Measurements from ENCODE around the gene SIAH3.

SIAH3 gene

DNA sequence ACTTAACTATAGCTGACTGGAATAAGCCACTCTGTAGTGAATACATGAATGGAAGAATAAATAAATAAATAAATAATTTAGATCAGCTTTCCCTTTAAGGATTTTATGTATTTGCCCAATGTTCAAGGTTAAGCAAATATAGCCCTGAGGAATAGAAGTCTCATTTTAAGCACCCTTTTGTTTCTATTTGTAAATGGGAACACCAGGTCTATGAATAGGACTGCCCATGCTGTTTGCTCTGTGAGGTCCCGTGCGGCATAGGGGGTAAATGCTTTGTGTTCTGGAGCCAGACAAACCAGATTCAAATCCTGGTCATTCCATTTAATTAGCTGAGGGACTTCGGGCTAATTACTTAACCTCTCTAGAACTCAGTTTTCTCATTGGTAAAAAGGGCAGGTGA lies 120.1 kb downstream of the SIAH3 start (continued):
- TF ChIP-seq, protein P1, sequence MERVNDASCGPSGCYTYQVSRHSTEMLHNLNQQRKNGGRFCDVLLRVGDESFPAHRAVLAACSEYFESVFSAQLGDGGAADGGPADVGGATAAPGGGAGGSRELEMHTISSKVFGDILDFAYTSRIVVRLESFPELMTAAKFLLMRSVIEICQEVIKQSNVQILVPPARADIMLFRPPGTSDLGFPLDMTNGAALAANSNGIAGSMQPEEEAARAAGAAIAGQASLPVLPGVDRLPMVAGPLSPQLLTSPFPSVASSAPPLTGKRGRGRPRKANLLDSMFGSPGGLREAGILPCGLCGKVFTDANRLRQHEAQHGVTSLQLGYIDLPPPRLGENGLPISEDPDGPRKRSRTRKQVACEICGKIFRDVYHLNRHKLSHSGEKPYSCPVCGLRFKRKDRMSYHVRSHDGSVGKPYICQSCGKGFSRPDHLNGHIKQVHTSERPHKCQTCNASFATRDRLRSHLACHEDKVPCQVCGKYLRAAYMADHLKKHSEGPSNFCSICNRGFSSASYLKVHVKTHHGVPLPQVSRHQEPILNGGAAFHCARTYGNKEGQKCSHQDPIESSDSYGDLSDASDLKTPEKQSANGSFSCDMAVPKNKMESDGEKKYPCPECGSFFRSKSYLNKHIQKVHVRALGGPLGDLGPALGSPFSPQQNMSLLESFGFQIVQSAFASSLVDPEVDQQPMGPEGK (CRISPR knock-in tag; IDR thresholded peaks at IDR 0.05; ENCODE audit: borderline replicate concordance): no peak
- TF ChIP-seq ARNTL (CRISPR knock-in tag; IDR thresholded peaks at IDR 0.05; ENCODE audit: borderline replicate concordance, low read depth) (no peak), ZNF8 (CRISPR knock-in tag; IDR thresholded peaks at IDR 0.05) (no peak), ZC3H10 (CRISPR knock-in tag; IDR thresholded peaks at IDR 0.05) (no peak), ESRRG (CRISPR knock-in tag; IDR thresholded peaks at IDR 0.05) (no peak), PPARA (CRISPR knock-in tag; IDR thresholded peaks at IDR 0.05; ENCODE audit: borderline replicate concordance) (no peak)
- TF ChIP-seq, protein P2, sequence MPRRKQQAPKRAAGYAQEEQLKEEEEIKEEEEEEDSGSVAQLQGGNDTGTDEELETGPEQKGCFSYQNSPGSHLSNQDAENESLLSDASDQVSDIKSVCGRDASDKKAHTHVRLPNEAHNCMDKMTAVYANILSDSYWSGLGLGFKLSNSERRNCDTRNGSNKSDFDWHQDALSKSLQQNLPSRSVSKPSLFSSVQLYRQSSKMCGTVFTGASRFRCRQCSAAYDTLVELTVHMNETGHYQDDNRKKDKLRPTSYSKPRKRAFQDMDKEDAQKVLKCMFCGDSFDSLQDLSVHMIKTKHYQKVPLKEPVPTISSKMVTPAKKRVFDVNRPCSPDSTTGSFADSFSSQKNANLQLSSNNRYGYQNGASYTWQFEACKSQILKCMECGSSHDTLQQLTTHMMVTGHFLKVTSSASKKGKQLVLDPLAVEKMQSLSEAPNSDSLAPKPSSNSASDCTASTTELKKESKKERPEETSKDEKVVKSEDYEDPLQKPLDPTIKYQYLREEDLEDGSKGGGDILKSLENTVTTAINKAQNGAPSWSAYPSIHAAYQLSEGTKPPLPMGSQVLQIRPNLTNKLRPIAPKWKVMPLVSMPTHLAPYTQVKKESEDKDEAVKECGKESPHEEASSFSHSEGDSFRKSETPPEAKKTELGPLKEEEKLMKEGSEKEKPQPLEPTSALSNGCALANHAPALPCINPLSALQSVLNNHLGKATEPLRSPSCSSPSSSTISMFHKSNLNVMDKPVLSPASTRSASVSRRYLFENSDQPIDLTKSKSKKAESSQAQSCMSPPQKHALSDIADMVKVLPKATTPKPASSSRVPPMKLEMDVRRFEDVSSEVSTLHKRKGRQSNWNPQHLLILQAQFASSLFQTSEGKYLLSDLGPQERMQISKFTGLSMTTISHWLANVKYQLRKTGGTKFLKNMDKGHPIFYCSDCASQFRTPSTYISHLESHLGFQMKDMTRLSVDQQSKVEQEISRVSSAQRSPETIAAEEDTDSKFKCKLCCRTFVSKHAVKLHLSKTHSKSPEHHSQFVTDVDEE (CRISPR knock-in tag; IDR thresholded peaks at IDR 0.05): no peak

DNA sequence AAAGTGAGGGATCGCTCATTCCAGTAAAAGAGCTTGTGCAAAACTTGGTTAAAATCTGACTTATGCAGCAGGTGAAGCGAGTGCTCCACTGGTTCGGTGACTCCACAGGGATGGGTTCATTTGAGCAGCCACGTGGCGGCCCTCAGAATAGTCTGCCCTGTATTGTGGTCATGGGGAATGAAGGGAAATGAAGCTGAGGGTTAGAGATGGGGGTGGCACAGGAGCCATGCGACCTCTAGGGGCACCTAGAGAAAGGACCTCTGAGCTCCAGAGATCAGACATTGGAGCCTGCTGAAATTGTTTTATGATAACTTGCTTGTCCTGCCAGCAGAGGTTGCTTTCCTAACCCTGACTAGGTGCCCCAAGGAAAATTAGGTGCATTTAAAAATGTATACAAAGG lies 122.8 kb downstream of the SIAH3 start:
- TF ChIP-seq ZFP3 (CRISPR knock-in tag; IDR thresholded peaks at IDR 0.05): no peak
- TF ChIP-seq ESRRG (CRISPR knock-in tag; IDR thresholded peaks at IDR 0.05): no peak
- TF ChIP-seq RARB (CRISPR knock-in tag; IDR thresholded peaks at IDR 0.05): no peak
- no peak for TF ChIP-seq ZC3H10 (CRISPR knock-in tag; IDR thresholded peaks at IDR 0.05)
- TF ChIP-seq, protein P3, sequence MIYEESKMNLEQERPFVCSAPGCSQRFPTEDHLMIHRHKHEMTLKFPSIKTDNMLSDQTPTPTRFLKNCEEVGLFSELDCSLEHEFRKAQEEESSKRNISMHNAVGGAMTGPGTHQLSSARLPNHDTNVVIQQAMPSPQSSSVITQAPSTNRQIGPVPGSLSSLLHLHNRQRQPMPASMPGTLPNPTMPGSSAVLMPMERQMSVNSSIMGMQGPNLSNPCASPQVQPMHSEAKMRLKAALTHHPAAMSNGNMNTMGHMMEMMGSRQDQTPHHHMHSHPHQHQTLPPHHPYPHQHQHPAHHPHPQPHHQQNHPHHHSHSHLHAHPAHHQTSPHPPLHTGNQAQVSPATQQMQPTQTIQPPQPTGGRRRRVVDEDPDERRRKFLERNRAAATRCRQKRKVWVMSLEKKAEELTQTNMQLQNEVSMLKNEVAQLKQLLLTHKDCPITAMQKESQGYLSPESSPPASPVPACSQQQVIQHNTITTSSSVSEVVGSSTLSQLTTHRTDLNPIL (CRISPR knock-in tag; IDR thresholded peaks at IDR 0.05; ENCODE audit: low read depth): no peak
- ATAC-seq: 0 out of 3 replicates have a peak, but pooled peaks have one; percentile 30
